Inferior parietal cortex (tissue), 1 donor: ENCODE results near the gene BRD8.
"Not testable (repeated sequence)": the region's sequence is repeated elsewhere in the genome, so short reads cannot be mapped to it uniquely, and the experiment has no call there.

Experiments used
- DNase-seq: peaks from one replicate; pipeline ENCODE4 v3.0.0-alpha.2; 2016; ENCODE audit errors: extremely low spot score

The BRD8 gene

GRCh38 chr5:138178516-138179276 lies at the start of gene BRD8, which contains the start of gene KIF20A:
BRD8 (minus strand) TSS chr5:138178630; CDS start chr5:138178614, 16 bp downstream.
KIF20A (plus strand) TSS chr5:138179112; CDS start chr5:138179681, 569 bp downstream.
- DNase-seq: peak; percentile 97

GRCh38 chr5:138226910-138227309 lies 48.5 kb upstream of the BRD8 start:
- DNase-seq: no peak

GRCh38 chr5:138224712-138225111 lies 46.3 kb upstream of the BRD8 start:
- no peak for DNase-seq

GRCh38 chr5:138223532-138223931 lies 45.1 kb upstream of the BRD8 start:
- no peak for DNase-seq

- no peak for DNase-seq
These were observed 38.4 kb upstream of the BRD8 start for GRCh38 chr5:138216799-138217198.

- peak; percentile 99 for DNase-seq
These were observed 35.0 kb upstream of the BRD8 start, which contains the start of gene CDC23 for GRCh38 chr5:138213161-138214029. CDC23 (minus strand) TSS chr5:138213323; CDS start chr5:138213312, 11 bp downstream.

- DNase-seq: peak; percentile 8
These were observed 34.4 kb upstream of the BRD8 start for GRCh38 chr5:138212828-138213160.

GRCh38 chr5:138210985-138211384 lies 32.6 kb upstream of the BRD8 start:
- DNase-seq: no peak

- not testable (repeated sequence) for DNase-seq
These were observed 15.4 kb upstream of the BRD8 start for GRCh38 chr5:138193859-138194258.

GRCh38 chr5:138192826-138193225 lies 14.4 kb upstream of the BRD8 start:
- DNase-seq: no peak

GRCh38 chr5:138188626-138189025 lies 10.2 kb upstream of the BRD8 start:
- DNase-seq: no peak

GRCh38 chr5:138186002-138186447 lies 7.6 kb upstream of the BRD8 start:
- no peak for DNase-seq

GRCh38 chr5:138182808-138183207 lies 4.4 kb upstream of the BRD8 start:
- DNase-seq: no peak

- no peak for DNase-seq
These were observed 2.4 kb upstream of the BRD8 start for GRCh38 chr5:138180841-138181240.

GRCh38 chr5:138180183-138180782 lies 1.9 kb upstream of the BRD8 start:
- DNase-seq: peak; percentile 53

GRCh38 chr5:138179277-138179857 lies 937 bp upstream of the BRD8 start:
- DNase-seq: no peak

GRCh38 chr5:138177941-138178515 lies 402 bp downstream of the BRD8 start:
- peak; percentile 53 for DNase-seq

- no peak for DNase-seq
These were observed 8.1 kb downstream of the BRD8 start for GRCh38 chr5:138170299-138170698.

- DNase-seq: no peak
These were observed 9.3 kb downstream of the BRD8 start for GRCh38 chr5:138169124-138169523.

GRCh38 chr5:138163721-138164120 lies 14.7 kb downstream of the BRD8 start:
- no peak for DNase-seq

- no peak for DNase-seq
These were observed 17.7 kb downstream of the BRD8 start for GRCh38 chr5:138160706-138161105.
